ENCODE results near the gene JAZF1. TPM values are rescaled to one million over a fixed set of nuclear protein-coding genes. Genes with fewer than 3 reads are reported as not detected.

The JAZF1 gene
- total and polyA plus RNA-seq, 8 donors = 0.58 to 16.7 (median 7.2) TPM

- WGBS, 5 donors = 94 to 97% (median 96%) methylated on average over 7 of the region's 7 CpGs
- Histone ChIP-seq H3K27ac (no peak overlapping the region), H3K9me3 (no peaks in the 10 kb centered on the region), H3K36me3 (no peaks in the 10 kb centered on the region), H3K4me1 (peaks cover 0 to 17% (median 10%) of the 10 kb centered on the region in 4 donors), H3K4me3 (no peak overlapping the region), H3K27me3 (peaks cover 0 to 4% (median 0%) of the 10 kb centered on the region in 3 donors)
- intact Hi-C loops (cut with DNase I; ENCODE audit: low total_unique reads) = no loop called here
- no peak for DNase-seq
- TF ChIP-seq POLR2AphosphoS5 (IDR thresholded peaks at IDR 0.05) (no peak), EP300 (IDR thresholded peaks at IDR 0.05) (no peak), CTCF (IDR thresholded peaks at IDR 0.05) (no peak), POLR2A (IDR thresholded peaks at IDR 0.05) (no peak)
Measured at GRCh38 chr7:28187012-28187411, 6.4 kb upstream of the JAZF1 start.

GRCh38 chr7:28183627-28184026 lies 3.0 kb upstream of the JAZF1 start:
- Histone ChIP-seq H3K36me3 (no peaks in the 10 kb centered on the region), H3K27ac (no peak overlapping the region), H3K9me3 (no peaks in the 10 kb centered on the region), H3K27me3 (no peaks in the 10 kb centered on the region), H3K4me3 (no peak overlapping the region), H3K4me1 (peaks cover 5 to 32% (median 21%) of the 10 kb centered on the region in 4 donors)
- intact Hi-C loops (cut with DNase I; ENCODE audit: low total_unique reads) = no loop called here
- WGBS, 5 donors = 71 to 83% (median 80%) methylated on average over 5 of the region's 5 CpGs
- no peak for TF ChIP-seq CTCF (IDR thresholded peaks at IDR 0.05)
- TF ChIP-seq EP300 (IDR thresholded peaks at IDR 0.05) = no peak
- no peak for TF ChIP-seq POLR2A (IDR thresholded peaks at IDR 0.05)
- no peak for TF ChIP-seq POLR2AphosphoS5 (IDR thresholded peaks at IDR 0.05)
- no peak for DNase-seq

GRCh38 chr7:28182071-28182471 lies 1.5 kb upstream of the JAZF1 start:
- peak in 1 of 2 donors; percentile 30 for DNase-seq
- Histone ChIP-seq H3K4me1 (peaks cover 6 to 41% (median 34%) of the 10 kb centered on the region in 4 donors), H3K36me3 (no peaks in the 10 kb centered on the region), H3K4me3 (no peak overlapping the region), H3K27me3 (no peaks in the 10 kb centered on the region), H3K9me3 (no peaks in the 10 kb centered on the region), H3K27ac (no peak overlapping the region)
- TF ChIP-seq POLR2AphosphoS5 (IDR thresholded peaks at IDR 0.05) = no peak
- no peak for TF ChIP-seq EP300 (IDR thresholded peaks at IDR 0.05)
- no peak for TF ChIP-seq POLR2A (IDR thresholded peaks at IDR 0.05)
- TF ChIP-seq CTCF (IDR thresholded peaks at IDR 0.05) = no peak
- WGBS, 5 donors = 43 to 72% (median 54%) methylated on average over 2 of the region's 2 CpGs
- intact Hi-C loops (cut with DNase I; ENCODE audit: low total_unique reads) = no loop called here

GRCh38 chr7:28181416-28181815 lies 821 bp upstream of the JAZF1 start:
- H3K9me3 ChIP-seq = no peaks in the 10 kb centered on the region
- intact Hi-C loops (cut with DNase I; ENCODE audit: low total_unique reads) = no loop called here

More at GRCh38 chr7:28181416-28181815, 821 bp upstream of the JAZF1 start:
- TF ChIP-seq POLR2AphosphoS5 (IDR thresholded peaks at IDR 0.05) = no peak
- TF ChIP-seq POLR2A (IDR thresholded peaks at IDR 0.05) = no peak
- no peak for TF ChIP-seq CTCF (IDR thresholded peaks at IDR 0.05)
- TF ChIP-seq EP300 (IDR thresholded peaks at IDR 0.05) = no peak
- WGBS, 5 donors = 86 to 96% (median 89%) methylated on average over 5 of the region's 5 CpGs
- DNase-seq = no peak
- Histone ChIP-seq H3K27ac (peak overlapping the region in 1 of 5 donors; percentile 88), H3K36me3 (no peaks in the 10 kb centered on the region), H3K4me1 (peaks cover 6 to 46% (median 36%) of the 10 kb centered on the region in 4 donors), H3K4me3 (peak overlapping the region in 1 of 4 donors; percentile 84), H3K27me3 (no peaks in the 10 kb centered on the region)
